NCI-H2196 (cell line): Measurements from ENCODE around the gene SPDL1.

Experiments used
- DNase-seq: peaks from one replicate; lab custom pipeline; 2025; ENCODE audit not compliant: unreplicated experiment; lab: John Stamatoyannopoulos, UW

Gene SPDL1

DNA sequence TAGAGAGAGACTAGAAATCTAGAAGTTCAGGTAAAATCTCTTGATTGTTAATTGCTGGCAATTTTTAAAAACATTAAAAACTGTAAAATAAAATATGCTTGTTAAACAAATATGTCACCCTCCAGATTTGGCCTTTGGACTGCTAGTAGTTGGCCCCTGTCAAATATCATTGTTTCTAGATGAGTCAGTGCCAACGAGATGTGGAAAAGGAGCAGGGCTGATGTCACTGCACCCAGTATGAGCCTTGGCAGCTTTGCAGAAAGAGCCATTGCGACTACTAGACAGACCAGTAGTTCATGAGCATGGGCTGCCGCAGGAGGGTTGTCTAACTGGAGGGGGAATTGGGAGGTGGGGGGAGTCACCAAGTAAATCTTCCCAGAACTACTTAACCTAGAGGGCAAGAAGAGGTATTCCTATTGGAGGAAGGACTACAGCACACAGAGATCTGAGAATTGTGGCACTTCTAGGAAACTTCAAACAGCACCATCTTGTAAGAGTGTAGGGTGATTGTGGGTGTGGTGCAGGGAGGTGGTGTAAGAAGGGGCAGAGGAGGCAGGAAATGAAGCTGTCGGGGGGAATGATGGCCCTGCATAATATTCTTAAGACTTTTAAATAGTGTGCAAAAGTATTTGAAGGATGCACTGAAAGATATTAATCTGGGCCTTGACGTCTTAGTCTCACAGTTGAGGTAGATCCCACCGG, 46.4 kb downstream of the SPDL1 start:
- no peak for DNase-seq

DNA sequence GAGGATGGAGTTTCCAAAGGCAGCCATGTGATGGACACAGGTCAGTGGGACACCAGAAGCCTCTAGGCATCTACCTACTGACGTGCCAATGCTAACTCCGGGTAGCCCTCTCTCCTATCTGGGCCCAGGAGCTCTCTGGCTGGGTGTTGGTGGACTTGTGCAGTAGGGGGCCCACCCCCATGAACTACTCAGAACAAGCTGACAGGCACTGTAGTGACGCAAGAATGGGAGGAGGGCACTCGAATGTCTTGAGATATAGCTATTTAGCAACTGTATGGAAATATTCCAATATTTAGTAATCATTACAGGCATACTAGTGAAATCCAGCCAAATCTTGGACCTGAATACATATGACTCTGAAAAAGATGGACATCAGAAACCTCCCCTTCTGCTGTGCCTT, 47.8 kb downstream of the SPDL1 start:
- no peak for DNase-seq

DNA sequence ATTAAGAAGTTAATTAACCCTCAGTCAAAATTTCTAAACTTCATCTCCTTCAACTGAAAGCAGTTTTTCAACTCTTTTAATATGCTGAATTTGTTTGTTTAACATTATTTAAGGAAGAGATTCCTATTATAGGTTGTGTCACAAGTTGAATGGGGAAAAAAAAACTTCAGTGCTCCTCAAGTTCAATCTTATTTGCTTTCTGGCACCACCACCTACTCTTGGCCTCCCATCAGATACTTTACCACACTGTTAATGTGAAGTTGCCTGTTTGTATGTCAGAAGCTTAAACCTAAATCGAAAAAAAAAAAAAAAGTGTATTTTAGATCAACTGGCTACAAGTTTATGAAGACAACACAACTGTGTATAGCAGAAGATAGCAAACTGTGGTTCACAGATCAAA, 49.4 kb downstream of the SPDL1 start:
- no peak for DNase-seq

DNA sequence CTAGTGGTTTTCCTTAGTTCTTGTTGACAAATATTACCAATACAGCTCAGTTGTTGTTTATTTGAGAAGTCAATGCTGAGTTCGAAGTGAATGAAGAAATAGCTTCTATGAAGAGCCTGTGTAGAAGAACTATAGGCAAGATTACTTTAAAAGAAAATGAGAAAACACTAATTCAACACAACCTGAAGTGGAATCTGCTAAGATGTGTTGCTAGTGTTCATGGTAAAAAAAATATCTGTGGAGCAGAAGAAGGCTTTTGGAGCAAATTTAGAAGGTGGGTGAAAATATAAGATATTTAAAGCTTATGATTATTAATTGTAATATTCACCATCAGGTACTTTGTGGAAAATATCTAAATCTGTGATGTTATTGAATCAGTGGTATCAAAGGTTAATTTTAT, 51.0 kb downstream of the SPDL1 start:
- DNase-seq = no peak

DNA sequence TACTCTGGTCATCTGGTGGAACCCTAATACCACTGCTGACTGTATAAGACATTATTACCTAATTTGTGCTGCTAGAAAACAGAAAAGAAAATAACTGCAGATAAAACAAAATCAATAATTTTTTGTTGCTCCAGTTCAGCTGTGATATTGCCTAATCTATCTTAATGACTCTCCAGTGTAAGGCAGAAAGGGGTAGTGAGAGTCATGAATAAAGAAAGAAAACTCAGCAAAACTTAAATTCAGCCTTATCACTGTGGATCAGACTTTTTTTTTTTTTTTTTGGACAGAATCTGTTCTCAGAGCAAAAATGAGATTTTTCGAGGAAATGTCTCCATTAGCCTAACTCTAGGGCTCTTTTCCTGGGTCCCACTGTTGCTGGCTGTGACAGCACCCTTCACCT, 52.4 kb downstream of the SPDL1 start:
- DNase-seq = no peak

DNA sequence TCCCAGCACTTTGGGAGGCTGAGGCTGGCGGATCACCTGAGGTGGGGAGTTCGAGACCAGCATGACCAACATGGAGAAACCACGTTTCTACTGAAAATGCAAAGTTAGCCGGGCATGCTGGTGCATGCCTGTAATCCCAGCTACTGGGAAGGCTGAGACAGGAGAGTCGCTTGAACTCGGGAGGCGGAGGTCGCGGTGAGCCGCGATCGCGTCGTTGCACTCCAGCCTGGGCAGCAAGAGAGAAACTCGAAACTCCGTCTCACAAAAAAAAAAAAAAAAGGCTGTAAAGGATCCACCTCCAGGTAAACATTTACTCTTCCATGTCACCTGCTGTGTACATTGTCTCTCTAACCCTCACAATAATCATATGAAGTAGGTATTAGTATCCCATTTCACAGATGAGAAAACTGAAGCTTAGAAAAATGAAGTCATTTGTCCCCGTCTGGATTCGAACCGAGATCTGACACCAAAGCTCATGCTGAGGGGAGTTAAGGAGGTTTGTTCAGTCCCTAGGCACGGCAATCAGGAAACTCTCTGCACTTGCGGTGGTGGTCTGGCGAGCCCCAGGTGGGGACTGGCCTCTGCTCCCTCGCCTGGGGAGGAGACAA, 53.0 kb downstream of the SPDL1 start:
- no peak for DNase-seq

DNA sequence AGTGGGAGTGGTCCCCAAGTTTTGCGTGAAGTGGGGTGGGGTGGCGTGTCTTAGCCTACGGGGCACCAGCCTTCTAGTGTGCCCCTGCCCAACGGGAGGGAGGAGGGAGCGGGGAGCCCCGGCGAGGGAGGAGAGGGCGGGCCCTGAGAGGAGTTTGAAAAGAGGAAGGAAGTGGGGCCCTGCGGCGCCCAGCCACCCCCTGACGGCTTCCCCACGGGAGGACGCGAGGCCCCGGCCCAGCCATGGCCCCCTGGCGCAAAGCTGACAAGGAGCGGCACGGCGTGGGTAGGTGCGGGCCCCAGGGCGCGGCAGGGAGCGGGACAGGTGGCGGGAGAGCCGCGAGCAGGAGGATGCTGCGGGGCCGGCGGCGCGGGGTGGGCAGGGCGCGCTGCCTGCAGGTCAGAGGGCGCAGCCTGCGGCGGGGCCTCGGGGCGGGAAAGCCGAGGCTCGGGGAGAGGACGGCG, 53.5 kb downstream of the SPDL1 start, which contains the start of gene DOCK2:
DOCK2 (plus strand) TSS at position 191 of the 464 bp plus-strand sequence; CDS start at position 243, 52 bp downstream.
- DNase-seq = no peak

DNA sequence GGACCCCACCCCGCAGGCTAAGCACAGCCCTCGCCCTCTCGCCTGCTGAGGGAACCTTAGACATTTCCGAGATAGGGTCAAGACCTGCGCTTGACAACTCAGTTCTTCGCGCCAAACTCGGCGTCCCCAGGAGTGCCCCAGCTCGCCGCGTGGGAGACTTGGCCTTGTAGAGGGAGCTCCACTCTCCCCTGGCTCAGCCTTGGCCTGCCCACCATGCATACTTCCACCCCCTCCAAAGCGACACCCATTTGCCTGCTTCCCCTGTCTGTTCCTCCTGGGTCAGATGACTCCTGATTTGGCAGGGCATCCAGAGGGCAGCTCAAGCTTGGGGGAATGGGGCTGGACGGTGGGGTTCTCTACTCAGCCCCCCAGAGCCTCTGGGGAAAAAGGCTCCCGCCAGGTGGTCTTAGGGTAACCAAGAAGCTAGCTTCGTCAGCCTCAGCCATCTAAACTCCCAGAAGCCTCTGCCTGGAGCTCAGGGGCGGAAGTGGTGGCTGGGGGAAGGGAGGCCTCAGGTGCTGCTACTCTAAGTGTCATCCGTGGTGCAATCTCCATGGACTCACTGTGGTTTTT, 54.1 kb downstream of the SPDL1 start:
- no peak for DNase-seq

DNA sequence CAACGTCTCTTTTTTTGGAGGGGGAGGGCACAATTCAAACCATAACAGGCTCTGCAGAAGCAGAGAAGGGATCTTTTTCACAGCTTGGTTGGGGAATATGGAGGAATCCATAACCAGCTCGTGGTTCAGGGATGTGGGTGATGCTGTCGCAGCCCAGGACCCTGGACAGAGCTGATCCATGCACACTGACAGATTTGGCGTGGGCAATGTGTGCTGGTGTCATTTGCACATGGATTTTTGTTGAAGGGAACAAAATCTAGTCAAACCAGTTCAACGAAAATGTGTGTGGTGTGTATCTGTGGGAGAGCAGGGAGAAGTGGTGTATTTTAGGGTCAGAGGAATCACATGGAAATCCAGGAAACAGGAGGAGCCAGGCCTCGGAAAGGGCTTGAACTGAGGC, 57.7 kb downstream of the SPDL1 start:
- DNase-seq = no peak

DNA sequence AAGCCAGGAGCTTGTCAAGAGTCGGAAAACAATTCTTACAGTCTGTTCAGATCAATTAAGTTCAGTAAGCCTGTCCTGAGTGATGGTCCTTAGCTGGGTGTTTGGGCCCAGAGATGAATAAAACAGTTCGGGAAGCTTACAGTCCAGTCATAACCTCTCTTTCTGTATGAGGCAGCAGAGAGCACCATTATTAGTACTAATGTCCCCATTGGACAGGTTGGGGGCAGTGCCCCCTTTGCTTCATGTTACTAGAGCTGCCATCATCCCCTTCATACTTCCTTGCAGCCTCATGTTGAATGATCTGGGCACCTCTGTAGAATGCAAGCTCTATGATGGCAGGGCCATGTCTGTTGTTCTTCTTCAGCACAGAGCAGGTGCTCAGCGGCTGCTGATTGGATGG, 63.3 kb downstream of the SPDL1 start:
- no peak for DNase-seq

DNA sequence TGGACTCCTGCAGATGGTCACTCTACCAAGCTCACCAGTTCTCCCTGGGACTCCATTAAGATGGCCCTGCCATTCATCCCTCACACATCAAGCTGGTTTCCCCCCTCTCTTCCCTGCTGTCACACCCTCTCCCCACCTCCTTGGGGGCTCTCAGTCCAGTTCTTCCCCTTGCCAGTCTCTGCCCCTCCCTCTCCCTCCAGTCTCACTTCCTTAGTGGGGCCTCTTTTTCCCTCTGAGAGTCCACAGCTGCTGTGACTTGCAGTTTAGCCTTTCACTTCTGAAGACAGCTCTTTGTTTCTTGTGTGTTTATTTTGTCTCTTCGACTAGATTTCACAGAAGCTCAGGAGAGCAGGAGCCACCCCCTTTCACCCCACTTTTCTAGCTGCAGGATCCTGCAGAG, 64.0 kb downstream of the SPDL1 start:
- no peak for DNase-seq

DNA sequence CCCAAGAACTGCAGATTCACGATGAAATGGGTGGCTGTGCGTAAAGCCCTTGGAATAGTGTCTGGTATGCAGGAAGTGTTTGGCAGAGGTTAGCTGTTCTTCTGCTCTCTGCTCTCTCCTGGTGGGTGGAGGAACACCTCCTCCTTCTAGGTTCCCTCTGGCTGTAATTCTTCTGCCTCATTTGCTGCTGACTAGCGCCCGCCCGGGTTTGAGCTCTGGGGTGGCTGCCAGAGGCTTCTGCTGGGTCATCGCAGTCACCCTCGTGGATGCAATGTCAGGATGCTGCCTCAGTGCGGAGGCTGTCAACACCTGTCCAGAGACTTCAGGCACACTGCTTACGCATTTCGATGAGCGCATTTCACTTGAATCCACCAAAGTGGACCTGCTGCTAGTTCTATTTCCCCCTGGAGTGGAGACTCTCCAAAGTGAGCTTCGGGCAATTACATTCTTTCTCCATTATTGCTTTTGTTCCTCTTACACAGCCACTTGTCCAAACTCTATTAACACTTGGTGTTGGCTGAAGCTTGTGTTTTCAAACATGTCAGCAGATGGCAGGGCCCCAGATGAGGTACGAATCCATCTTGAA, 65.2 kb downstream of the SPDL1 start:
- DNase-seq = no peak

DNA sequence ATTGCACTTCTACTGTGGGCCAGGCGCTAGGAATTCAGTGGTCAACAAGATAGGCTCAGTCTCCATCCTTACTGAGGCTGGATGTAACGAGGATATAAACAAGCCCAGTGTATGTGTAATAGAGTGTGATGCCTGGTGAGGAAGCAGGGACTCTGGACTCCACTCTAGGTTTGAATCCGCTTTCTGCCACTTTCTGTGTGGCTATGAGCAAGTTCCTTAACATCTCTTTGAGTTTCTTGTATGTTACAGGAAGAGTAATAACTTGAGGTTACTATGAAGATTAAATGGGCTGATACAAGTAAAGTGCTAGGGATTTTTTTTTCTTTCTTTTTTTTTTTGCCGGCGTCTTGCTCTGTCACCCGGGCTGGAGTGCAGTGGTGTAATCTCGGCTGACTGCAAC, 65.9 kb downstream of the SPDL1 start:
- DNase-seq = no peak

DNA sequence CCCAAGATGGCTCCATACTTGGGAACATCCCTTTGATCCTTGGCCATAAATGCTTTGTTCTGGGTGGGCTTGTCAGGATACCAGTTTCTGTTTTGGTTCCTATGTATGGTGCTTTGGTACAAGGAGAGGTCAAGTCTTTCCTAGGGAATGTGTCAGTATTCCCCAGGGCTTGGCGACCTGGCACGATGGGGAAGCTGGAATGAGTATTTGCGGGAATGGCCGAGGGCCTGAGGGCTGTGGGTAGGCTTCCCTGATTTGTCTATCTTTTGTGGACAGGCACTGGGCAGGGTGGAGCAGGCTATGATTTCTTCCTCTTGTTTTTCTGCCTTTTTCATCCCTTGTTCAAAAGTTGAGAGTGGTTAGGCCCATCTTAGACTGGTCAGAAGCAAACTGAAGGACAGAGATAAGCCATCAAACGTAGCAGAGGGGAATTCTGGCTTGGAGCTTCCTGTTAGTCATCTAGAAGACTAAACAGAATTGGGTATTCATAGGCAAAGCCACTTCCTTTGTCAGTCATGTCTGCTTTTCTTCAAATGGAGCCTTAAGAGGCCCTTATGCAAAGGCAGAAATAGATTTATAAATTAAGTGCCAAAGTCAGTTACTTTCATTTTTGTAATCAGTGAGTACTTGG, 67.2 kb downstream of the SPDL1 start:
- no peak for DNase-seq

DNA sequence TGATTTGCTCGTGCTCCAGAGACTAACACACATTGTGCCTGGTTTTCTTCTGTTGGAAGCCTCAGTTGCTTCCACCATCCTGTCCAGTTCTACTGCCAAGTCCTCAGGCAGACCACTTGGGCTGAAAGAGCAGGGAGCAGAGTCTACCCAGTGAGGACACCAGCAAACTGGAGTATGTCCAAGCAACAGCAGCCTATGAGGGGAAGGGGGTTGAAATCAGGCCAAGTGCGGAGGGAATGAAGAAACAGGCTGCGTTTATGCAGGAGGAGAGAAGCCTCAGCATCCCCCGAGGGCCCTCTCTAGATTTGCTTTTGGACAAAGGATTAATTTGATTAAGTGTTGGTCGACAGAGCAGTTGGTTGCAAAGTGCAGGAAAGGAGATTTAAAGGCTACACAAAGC, 68.0 kb downstream of the SPDL1 start:
- DNase-seq = no peak

DNA sequence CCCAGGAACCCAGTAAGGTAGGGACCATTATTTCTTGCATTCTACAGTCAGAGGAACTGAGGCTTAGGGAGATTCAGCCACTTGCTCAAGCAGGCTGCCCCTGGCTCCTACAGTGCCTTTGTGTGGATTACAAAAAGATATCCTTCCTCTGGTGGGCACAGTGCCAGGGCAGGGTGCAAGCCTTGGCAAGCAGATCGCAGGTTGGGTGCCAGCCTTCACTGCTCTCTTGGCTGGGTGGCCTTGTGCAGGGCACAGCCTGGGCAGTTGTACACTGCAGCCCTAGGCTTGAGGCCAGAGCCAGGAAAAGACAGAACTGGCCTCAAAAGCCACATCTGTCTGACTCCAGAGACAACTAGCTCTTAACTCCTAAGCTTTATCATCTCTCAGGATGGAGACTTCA, 68.5 kb downstream of the SPDL1 start:
- peak; percentile 15 for DNase-seq

DNA sequence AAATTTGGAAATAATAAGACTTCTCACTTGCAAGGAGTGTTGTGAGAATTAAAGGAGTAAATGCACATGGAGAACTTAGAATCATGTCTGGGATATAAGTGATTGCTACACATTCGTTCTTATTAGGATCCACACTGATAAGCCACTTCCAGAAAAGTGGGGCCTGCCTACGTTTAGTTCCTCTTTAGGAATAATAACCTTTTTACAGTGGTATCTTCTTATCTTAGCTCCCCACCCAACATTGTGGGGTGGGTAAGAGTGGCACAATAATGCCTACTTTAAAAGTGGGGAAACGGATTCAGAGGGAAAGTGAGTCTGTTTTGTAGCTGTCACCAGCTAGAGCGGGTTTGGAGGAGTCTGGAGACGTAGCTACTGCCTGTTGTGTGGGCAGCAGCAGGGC, 69.5 kb downstream of the SPDL1 start:
- DNase-seq = no peak
